Measurements from ENCODE around the gene ELK3.

ELK3 gene

GRCh38 chr12:96257550-96258103, 63.5 kb downstream of the ELK3 start:
- H3K27ac ChIP-seq: no peak overlapping the region
- DNase-seq: no peak
- in situ Hi-C loops (cut with HindIII; ENCODE audit: low pct_ligation_motif_present, low sequenced_read_pairs): no loop called here

GRCh38 chr12:96258104-96258961, 64.2 kb downstream of the ELK3 start:
- in situ Hi-C loops (cut with HindIII; ENCODE audit: low pct_ligation_motif_present, low sequenced_read_pairs): no loop called here
- Histone ChIP-seq H3K36me3 (replicated peaks) (peaks cover 23% of the 10 kb centered on the region), H3K27ac (peak overlapping the region; percentile 19), H3K27me3 (replicated peaks) (no peaks in the 10 kb centered on the region), H3K4me3 (ENCODE audit: low read depth, low read length) (no peak overlapping the region)
- TF ChIP-seq CTCF (IDR thresholded peaks at IDR 0.05; ENCODE audit: low read depth, low read length, missing control alignments): no peak
- DNase-seq: peak; percentile 82

More at GRCh38 chr12:96257550-96258103, 63.5 kb downstream of the ELK3 start:
- no peak for TF ChIP-seq CTCF (IDR thresholded peaks at IDR 0.05; ENCODE audit: low read depth, low read length, missing control alignments)
- H3K36me3 ChIP-seq (replicated peaks): peaks cover 27% of the 10 kb centered on the region
- no peaks in the 10 kb centered on the region for H3K27me3 ChIP-seq (replicated peaks)
- no peak overlapping the region for H3K4me3 ChIP-seq (ENCODE audit: low read depth, low read length)

GRCh38 chr12:96260231-96260630, 66.1 kb downstream of the ELK3 start:
- DNase-seq: no peak
- H3K4me3 ChIP-seq (ENCODE audit: low read depth, low read length): no peak overlapping the region
- H3K27me3 ChIP-seq (replicated peaks): no peaks in the 10 kb centered on the region
- no peak overlapping the region for H3K27ac ChIP-seq
- in situ Hi-C loops (cut with HindIII; ENCODE audit: low pct_ligation_motif_present, low sequenced_read_pairs): no loop called here
- peaks cover 25% of the 10 kb centered on the region for H3K36me3 ChIP-seq (replicated peaks)
- TF ChIP-seq CTCF (IDR thresholded peaks at IDR 0.05; ENCODE audit: low read depth, low read length, missing control alignments): no peak

GRCh38 chr12:96260644-96261043, 66.5 kb downstream of the ELK3 start:
- Histone ChIP-seq H3K4me3 (ENCODE audit: low read depth, low read length) (no peak overlapping the region), H3K27ac (no peak overlapping the region), H3K27me3 (replicated peaks) (no peaks in the 10 kb centered on the region), H3K36me3 (replicated peaks) (peaks cover 26% of the 10 kb centered on the region)
- TF ChIP-seq CTCF (IDR thresholded peaks at IDR 0.05; ENCODE audit: low read depth, low read length, missing control alignments): no peak
- in situ Hi-C loops (cut with HindIII; ENCODE audit: low pct_ligation_motif_present, low sequenced_read_pairs): no loop called here
- no peak for DNase-seq

GRCh38 chr12:96261557-96261956, 67.4 kb downstream of the ELK3 start:
- TF ChIP-seq CTCF (IDR thresholded peaks at IDR 0.05; ENCODE audit: low read depth, low read length, missing control alignments): no peak
- H3K36me3 ChIP-seq (replicated peaks): peaks cover 26% of the 10 kb centered on the region
- DNase-seq: no peak
- no peaks in the 10 kb centered on the region for H3K27me3 ChIP-seq (replicated peaks)
- H3K27ac ChIP-seq: no peak overlapping the region
- H3K4me3 ChIP-seq (ENCODE audit: low read depth, low read length): no peak overlapping the region
- in situ Hi-C loops (cut with HindIII; ENCODE audit: low pct_ligation_motif_present, low sequenced_read_pairs): no loop called here

Data from brain microvascular endothelial cell (primary cell).